Activated CD4-positive, alpha-beta memory T cell treated with anti-CD3 and anti-CD28 coated beads, Interleukin-2, amount 10 ng/mL, durations not matched to agents 7 days and 5 days (primary cell): Measurements from ENCODE around the gene SCN3A. TPM values are rescaled to one million over a fixed set of nuclear protein-coding genes. Genes with fewer than 3 reads are reported as not detected.

ENCODE experiments used
- CTCF ChIA-PET: fragments of 350-600 bp; sonication (Branson Sonifier 250); formaldehyde crosslinking; loops from one replicate; lab custom pipeline; 2021; ENCODE audit warnings: antibody characterized with exemption, inconsistent platforms; lab: Charles Lee
- POLR2A ChIA-PET: fragments of 350-600 bp; sonication (Branson Sonifier 250); formaldehyde crosslinking; loops from one replicate; lab custom pipeline; 2021; ENCODE audit warnings: antibody characterized with exemption; lab: Charles Lee
- DNase-seq: peaks from one replicate; pipeline ENCODE4 v3.0.0-alpha.2; 2020
- H3K27ac Mint-ChIP-seq: one replicate; pipeline ENCODE4 v1.8.0; 2021; ENCODE audit warnings: mild to moderate bottlenecking, mixed read lengths
- H3K27me3 Mint-ChIP-seq: one replicate; pipeline ENCODE4 v1.8.0; 2021; ENCODE audit warnings: mixed read lengths
- H3K36me3 Mint-ChIP-seq: one replicate; pipeline ENCODE4 v1.8.0; 2021; ENCODE audit warnings: low read depth, mixed read lengths
- H3K4me1 Mint-ChIP-seq: one replicate; pipeline ENCODE4 v1.8.0; 2021; ENCODE audit warnings: mixed read lengths
- H3K4me3 Mint-ChIP-seq: one replicate; pipeline ENCODE4 v1.8.0; 2021; ENCODE audit warnings: mild to moderate bottlenecking, mixed read lengths
- H3K9me3 Mint-ChIP-seq: one replicate; pipeline ENCODE4 v1.8.0; 2021; ENCODE audit warnings: mixed read lengths
- total RNA-seq, 2 experiments: library from RNA; stranded (reverse); gene quantifications; one replicate each; pipeline ENCODE4 v1.2.3, GENCODE V29; 2021

Gene SCN3A
- total RNA-seq, result not detected

- POLR2A ChIA-PET, result no interaction called here
- no peaks in the 10 kb centered on the region for H3K36me3 Mint-ChIP-seq
- H3K27ac Mint-ChIP-seq, result no peak within 1 kb of the TSS
- no peak within 1 kb of the TSS for H3K4me3 Mint-ChIP-seq
- H3K27me3 Mint-ChIP-seq, result no peaks in the 10 kb centered on the region
- H3K4me1 Mint-ChIP-seq, result peaks cover 3% of the 10 kb centered on the region
- CTCF ChIA-PET, result interaction anchor here (0.5 to 2.5 kb wide), 14 partner anchors 9 to 213 kb away, joined by 3 to 19 read pairs (median 4); no protein-coding TSS in a partner anchor
- DNase-seq, result no peak
- H3K9me3 Mint-ChIP-seq, result no peaks in the 10 kb centered on the region
Observed at GRCh38 chr2:165203689-165204559, at the start of gene SCN3A. TSS of gene SCN3A (minus strand) at chr2:165204050. CDS start at chr2:165176394, 27,656 bp downstream.

DNA sequence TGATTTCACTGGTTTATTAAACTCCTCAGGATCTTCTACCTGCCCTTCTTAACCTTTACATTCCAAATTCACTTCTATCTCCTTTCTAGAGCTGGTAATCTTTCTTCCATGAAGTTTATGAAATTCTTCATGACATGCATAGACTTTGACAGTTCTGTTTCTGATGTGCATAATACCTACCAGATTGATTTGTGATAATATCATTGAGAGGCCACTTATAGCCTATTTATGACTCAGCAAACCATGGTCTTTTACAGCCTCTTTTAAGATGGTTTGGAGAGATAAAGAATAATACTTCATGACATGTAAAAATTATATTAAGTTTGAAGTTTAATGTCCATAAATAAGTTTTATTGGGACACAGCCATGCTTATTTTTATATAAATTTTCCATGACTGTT is 49.3 kb upstream of the SCN3A start:
- DNase-seq, result no peak
- no peaks in the 10 kb centered on the region for H3K4me1 Mint-ChIP-seq

GRCh38 chr2:165251366-165251765 is 47.5 kb upstream of the SCN3A start:
- POLR2A ChIA-PET, result no interaction called here
- CTCF ChIA-PET, result no interaction called here
- Mint-ChIP-seq H3K27ac (no peak overlapping the region), H3K9me3 (no peaks in the 10 kb centered on the region), H3K4me3 (no peak overlapping the region), H3K4me1 (no peaks in the 10 kb centered on the region), H3K36me3 (no peaks in the 10 kb centered on the region), H3K27me3 (no peaks in the 10 kb centered on the region)
- DNase-seq, result no peak

More for the DNA sequence above, 49.3 kb upstream of the SCN3A start:
- Mint-ChIP-seq H3K36me3 (no peaks in the 10 kb centered on the region), H3K27me3 (no peaks in the 10 kb centered on the region), H3K9me3 (no peaks in the 10 kb centered on the region), H3K27ac (no peak overlapping the region), H3K4me3 (no peak overlapping the region)
- CTCF ChIA-PET, result no interaction called here
- POLR2A ChIA-PET, result no interaction called here

DNA sequence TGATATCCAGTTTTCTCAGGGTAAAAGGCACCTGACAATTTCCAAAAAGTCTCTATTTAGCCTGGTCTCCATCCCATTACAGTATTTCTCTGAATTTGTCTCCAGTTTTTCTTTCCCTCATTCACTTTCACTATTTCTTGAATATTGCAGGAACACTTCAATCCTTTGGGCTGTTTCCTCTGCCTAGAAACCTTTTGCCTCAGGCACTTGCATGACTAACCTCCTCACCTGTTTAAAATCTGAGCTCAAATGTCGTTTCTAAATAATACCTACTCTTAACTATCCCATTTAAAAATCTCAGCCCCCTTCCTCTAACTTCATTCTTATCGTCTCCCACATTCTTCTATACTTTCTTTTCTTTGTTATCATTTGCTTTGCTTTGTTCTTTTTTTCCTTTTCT is 44.4 kb upstream of the SCN3A start:
- no peak for DNase-seq
- POLR2A ChIA-PET, result no interaction called here
- H3K27ac Mint-ChIP-seq, result no peak overlapping the region
- H3K4me1 Mint-ChIP-seq, result no peaks in the 10 kb centered on the region
- no peaks in the 10 kb centered on the region for H3K36me3 Mint-ChIP-seq
- CTCF ChIA-PET, result interaction anchor here (1.1 kb wide), 1 partner anchor 46 kb away, joined by 3 read pairs; no protein-coding TSS in a partner anchor
- no peak overlapping the region for H3K4me3 Mint-ChIP-seq
- no peaks in the 10 kb centered on the region for H3K9me3 Mint-ChIP-seq
- no peaks in the 10 kb centered on the region for H3K27me3 Mint-ChIP-seq

DNA sequence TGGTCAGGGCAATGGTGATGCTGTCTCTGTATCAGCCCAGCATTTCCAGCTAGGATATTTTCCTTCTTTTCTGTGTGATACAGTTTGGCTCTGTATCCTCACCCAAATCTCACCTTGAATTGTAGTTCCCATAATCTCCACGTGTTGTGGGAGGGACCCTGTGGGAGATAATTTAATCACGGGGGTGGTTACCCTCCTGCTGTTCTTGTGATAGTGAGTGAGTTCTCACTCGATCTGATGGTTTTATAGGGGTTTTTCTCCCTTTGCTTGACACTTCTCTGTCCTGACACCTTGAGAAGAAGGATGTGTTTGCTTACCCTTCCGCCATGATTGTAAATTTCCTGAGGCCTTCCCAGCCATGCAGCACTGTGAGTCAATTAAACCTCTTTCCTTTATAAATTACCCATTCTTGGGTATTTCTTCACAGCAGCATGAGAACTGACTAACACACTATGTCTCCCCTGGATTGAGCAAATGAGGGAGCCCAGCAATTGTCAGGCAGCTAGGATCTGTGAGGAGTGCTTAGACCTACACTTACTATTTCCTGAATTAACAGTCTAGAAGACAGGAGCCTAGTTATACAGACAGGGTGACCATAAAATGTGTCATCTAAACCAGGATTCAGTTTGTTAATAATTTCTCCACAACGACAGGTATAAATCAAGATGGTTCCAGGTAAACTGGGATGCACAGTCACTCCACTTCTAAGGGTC is 41.4 kb upstream of the SCN3A start:
- no peak overlapping the region for H3K4me3 Mint-ChIP-seq
- DNase-seq, result no peak
- H3K9me3 Mint-ChIP-seq, result no peaks in the 10 kb centered on the region
- ChIA-PET CTCF (no interaction called here), POLR2A (no interaction called here)
- H3K27me3 Mint-ChIP-seq, result no peaks in the 10 kb centered on the region
- H3K4me1 Mint-ChIP-seq, result no peaks in the 10 kb centered on the region
- no peaks in the 10 kb centered on the region for H3K36me3 Mint-ChIP-seq
- H3K27ac Mint-ChIP-seq, result no peak overlapping the region

DNA sequence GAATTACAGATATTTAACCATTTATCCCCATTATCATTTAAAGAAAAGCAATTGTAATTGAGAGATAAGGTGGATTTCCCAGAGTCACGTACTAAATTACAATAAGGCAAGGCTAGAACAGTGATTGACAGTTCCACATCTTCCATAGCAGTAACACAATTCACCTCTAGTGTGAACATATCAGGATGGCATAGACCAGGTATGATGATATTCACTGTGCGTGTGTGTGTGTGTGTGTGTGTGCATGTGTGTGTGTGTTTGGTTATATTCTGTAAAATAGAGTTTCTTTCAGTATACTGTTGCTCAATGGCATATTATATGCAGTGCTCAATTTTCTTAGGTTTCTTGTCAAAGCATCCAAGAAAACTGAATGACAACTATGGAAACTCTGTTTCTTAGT is 37.1 kb upstream of the SCN3A start:
- ChIA-PET CTCF (no interaction called here), POLR2A (no interaction called here)
- no peaks in the 10 kb centered on the region for H3K4me1 Mint-ChIP-seq
- H3K27me3 Mint-ChIP-seq, result no peaks in the 10 kb centered on the region
- no peak overlapping the region for H3K4me3 Mint-ChIP-seq
- no peak overlapping the region for H3K27ac Mint-ChIP-seq
- no peaks in the 10 kb centered on the region for H3K9me3 Mint-ChIP-seq
- DNase-seq, result no peak
- no peaks in the 10 kb centered on the region for H3K36me3 Mint-ChIP-seq

GRCh38 chr2:165239856-165240515 is 36.1 kb upstream of the SCN3A start:
- CTCF ChIA-PET, result interaction anchor here (1.0 to 1.6 kb wide), 3 partner anchors 10 to 634 kb away, joined by 3 to 8 read pairs (median 5); no protein-coding TSS in a partner anchor
- H3K4me3 Mint-ChIP-seq, result no peak overlapping the region
- H3K27ac Mint-ChIP-seq, result no peak overlapping the region
- POLR2A ChIA-PET, result no interaction called here
- no peaks in the 10 kb centered on the region for H3K27me3 Mint-ChIP-seq
- H3K9me3 Mint-ChIP-seq, result no peaks in the 10 kb centered on the region
- DNase-seq, result no peak
- no peaks in the 10 kb centered on the region for H3K4me1 Mint-ChIP-seq
- H3K36me3 Mint-ChIP-seq, result no peaks in the 10 kb centered on the region

DNA sequence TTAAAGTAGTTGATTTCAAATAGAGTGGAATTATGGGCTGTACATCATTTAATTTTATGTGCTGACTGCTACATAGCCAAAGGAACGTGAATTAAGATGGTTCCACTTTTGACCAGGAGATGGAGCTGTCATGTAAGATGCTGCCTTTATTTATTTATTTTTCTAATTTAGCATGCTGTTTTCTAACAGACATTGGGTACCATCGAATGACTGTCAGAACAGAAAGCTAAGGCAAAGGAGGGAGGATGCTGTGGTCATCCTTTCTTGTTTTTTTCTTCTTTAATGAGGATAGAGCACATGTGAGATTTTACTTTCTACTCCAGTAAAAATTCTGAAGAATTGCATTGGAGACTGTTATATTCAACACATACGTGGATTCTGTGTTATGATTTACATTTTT is 35.4 kb upstream of the SCN3A start, which contains the start of gene SCN2A:
TSS of gene SCN2A (plus strand) at position 185 of the 400 bp plus-strand sequence. CDS start 56,410 bp downstream, outside the sequence.
- no peaks in the 10 kb centered on the region for H3K9me3 Mint-ChIP-seq
- H3K27me3 Mint-ChIP-seq, result no peaks in the 10 kb centered on the region
- H3K4me1 Mint-ChIP-seq, result no peaks in the 10 kb centered on the region
- CTCF ChIA-PET, result interaction anchor here (0.7 to 1.6 kb wide), 5 partner anchors 9 to 635 kb away, joined by 3 to 8 read pairs (median 4); no protein-coding TSS in a partner anchor
- no peak within 1 kb of the TSS for H3K4me3 Mint-ChIP-seq
- no peak for DNase-seq
- H3K36me3 Mint-ChIP-seq, result no peaks in the 10 kb centered on the region
- POLR2A ChIA-PET, result no interaction called here
- H3K27ac Mint-ChIP-seq, result no peak within 1 kb of the TSS

GRCh38 chr2:165238295-165238694 is 34.4 kb upstream of the SCN3A start:
- Mint-ChIP-seq H3K4me1 (no peaks in the 10 kb centered on the region), H3K4me3 (no peak overlapping the region), H3K27me3 (no peaks in the 10 kb centered on the region), H3K36me3 (no peaks in the 10 kb centered on the region), H3K9me3 (no peaks in the 10 kb centered on the region), H3K27ac (no peak overlapping the region)
- ChIA-PET POLR2A (no interaction called here), CTCF (interaction anchor here (0.7 to 1.6 kb wide), 4 partner anchors 45 to 636 kb away, joined by 3 to 8 read pairs (median 4); no protein-coding TSS in a partner anchor)
- DNase-seq, result no peak

DNA sequence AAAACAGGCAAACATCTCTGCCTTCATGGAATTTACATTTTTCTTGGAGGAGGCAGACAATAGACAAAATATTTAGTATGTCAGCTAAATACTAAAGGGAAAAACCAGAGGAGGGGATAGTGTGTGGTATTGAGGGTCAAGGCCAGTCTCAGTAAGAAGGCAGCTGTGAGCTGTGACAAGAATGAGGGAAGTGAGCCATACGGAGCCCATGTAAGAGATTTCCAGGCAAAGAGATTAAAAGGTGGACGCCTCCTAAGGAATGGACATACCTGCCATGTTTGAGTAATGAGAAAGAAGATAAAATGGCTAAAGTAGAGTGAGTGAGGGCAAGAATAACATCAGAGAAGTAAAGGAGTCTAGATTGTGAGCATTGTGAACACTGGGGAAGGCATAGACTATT is 33.2 kb upstream of the SCN3A start:
- Mint-ChIP-seq H3K4me1 (no peaks in the 10 kb centered on the region), H3K36me3 (no peaks in the 10 kb centered on the region), H3K27me3 (no peaks in the 10 kb centered on the region), H3K27ac (no peak overlapping the region), H3K4me3 (no peak overlapping the region), H3K9me3 (no peaks in the 10 kb centered on the region)
- POLR2A ChIA-PET, result no interaction called here
- CTCF ChIA-PET, result no interaction called here
- no peak for DNase-seq

DNA sequence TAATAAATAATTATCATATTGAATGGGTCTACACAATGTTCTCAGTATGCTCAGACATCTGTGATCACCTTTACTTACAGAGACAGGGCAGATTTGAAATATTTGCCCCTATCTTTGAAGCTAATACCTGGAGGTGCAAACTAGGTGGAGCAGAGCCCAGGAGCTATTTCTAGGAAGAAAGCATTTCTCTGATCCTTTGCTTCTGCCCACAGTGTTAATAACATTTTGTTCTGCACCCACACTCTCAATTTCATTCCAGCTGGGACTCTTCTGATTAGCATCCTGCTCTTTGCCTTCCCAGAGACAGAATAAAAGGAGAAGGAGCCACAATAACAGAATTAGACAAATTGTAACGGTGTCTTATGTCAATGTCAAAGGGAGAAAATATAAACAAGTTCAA is 23.7 kb upstream of the SCN3A start:
- Mint-ChIP-seq H3K9me3 (no peaks in the 10 kb centered on the region), H3K4me1 (no peaks in the 10 kb centered on the region), H3K27me3 (no peaks in the 10 kb centered on the region), H3K27ac (no peak overlapping the region), H3K36me3 (no peaks in the 10 kb centered on the region), H3K4me3 (no peak overlapping the region)
- ChIA-PET CTCF (no interaction called here), POLR2A (no interaction called here)
- DNase-seq, result no peak

DNA sequence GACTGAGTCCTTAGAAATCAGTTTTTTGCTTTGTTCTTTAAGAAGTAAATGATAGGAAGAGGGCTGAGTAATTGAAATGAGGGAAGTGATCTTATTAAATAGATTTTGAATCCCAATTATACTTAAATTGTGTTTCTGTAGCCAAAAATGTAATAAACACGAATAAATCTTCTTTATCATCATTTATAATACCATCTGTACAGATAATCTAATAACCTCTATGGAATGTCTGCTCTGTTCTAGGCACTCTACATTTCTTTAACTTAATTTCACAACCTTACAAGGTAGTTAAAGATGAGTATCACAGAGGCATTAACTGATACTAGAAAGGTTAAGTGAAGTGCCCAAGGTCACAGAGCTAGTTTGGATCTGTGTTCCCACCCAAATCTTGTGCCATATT is 21.1 kb upstream of the SCN3A start:
- POLR2A ChIA-PET, result no interaction called here
- H3K4me3 Mint-ChIP-seq, result no peak overlapping the region

GRCh38 chr2:165219481-165219880 is 15.6 kb upstream of the SCN3A start:
- Mint-ChIP-seq H3K4me3 (no peak overlapping the region), H3K36me3 (no peaks in the 10 kb centered on the region), H3K4me1 (no peaks in the 10 kb centered on the region), H3K9me3 (no peaks in the 10 kb centered on the region), H3K27ac (no peak overlapping the region), H3K27me3 (no peaks in the 10 kb centered on the region)
- ChIA-PET CTCF (interaction anchor here (1.7 to 2.0 kb wide), 2 partner anchors 16 to 205 kb away, joined by 4 to 5 read pairs; partner anchors contain the start of gene SCN3A), POLR2A (no interaction called here)
- no peak for DNase-seq

More for the DNA sequence above, 21.1 kb upstream of the SCN3A start:
- DNase-seq, result no peak
- no peaks in the 10 kb centered on the region for H3K27me3 Mint-ChIP-seq
- no peaks in the 10 kb centered on the region for H3K9me3 Mint-ChIP-seq
- no peak overlapping the region for H3K27ac Mint-ChIP-seq
- CTCF ChIA-PET, result no interaction called here
- H3K4me1 Mint-ChIP-seq, result no peaks in the 10 kb centered on the region
- H3K36me3 Mint-ChIP-seq, result no peaks in the 10 kb centered on the region
